Urothelium cell line (cell line): ENCODE measurements around the gene OPCML.

Experiments
- DNase-seq: peaks from one replicate; pipeline ENCODE4 v3.0.0; 2011; ENCODE audit warnings: low spot score, mixed read lengths
- FAIRE-seq: peaks from 2 replicates; lab custom pipeline; 2011; peaks lifted over from hg19 to GRCh38; lab: Jason Lieb, UNC

The OPCML gene

DNA sequence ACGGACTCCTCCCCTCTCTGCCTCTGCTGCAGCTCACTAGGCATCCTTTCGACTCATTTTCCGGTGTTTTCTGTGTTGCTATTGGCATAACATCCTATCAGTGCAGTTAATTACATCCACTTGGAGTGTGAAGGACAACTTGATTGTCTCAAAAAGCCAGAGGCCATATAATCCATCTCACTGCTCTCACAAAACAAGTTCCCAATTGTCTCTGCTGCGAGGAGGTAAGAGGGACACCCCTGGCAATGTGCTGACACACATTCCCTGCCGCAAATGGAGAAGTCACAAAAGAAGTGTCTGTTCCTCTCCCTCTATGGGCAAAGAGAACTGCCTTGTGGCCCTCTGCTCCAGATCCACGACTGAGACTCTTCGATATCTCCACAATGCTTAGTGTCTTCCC lies 618.4 kb downstream of the OPCML start:
- DNase-seq (no peak), FAIRE-seq (no peak)

DNA sequence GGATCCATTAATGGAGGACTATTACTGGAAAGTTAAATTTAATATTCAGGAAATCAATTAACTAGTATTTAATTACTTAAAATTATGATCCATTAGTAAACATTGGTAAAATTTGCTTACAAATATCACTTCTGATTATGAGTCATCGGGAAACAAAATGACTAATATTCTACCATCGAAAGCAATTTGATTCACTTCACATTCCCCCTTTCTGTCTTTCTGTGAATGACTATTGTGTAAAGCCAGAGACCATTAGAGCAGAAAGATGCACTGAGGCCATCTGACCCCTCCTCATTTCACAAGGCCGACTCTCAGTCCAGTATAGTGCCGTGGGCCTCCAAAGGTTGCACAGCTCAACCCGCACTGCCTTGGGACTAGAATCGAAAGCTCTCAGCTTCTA lies 619.0 kb downstream of the OPCML start:
- DNase-seq (no peak), FAIRE-seq (no peak)

DNA sequence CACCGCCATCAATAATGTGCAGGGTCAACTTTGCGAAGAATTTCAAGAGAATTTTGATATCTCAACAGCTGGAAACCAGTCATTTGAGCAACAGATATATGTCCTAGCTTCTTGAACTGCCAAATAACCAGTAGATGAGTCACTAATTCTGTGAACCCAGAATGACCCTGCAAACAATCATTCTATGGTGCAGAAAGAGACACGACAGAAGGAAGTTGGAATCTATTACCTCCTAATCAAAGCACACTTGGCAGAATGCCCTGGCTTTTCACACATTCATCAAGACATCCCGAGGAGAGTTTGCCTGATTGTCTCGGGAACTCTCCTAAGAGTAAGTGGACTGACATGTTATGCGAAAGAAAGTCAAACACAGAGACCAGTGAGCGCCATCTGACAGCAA lies 621.1 kb downstream of the OPCML start:
- FAIRE-seq (no peak), DNase-seq (peak; percentile 51)

DNA sequence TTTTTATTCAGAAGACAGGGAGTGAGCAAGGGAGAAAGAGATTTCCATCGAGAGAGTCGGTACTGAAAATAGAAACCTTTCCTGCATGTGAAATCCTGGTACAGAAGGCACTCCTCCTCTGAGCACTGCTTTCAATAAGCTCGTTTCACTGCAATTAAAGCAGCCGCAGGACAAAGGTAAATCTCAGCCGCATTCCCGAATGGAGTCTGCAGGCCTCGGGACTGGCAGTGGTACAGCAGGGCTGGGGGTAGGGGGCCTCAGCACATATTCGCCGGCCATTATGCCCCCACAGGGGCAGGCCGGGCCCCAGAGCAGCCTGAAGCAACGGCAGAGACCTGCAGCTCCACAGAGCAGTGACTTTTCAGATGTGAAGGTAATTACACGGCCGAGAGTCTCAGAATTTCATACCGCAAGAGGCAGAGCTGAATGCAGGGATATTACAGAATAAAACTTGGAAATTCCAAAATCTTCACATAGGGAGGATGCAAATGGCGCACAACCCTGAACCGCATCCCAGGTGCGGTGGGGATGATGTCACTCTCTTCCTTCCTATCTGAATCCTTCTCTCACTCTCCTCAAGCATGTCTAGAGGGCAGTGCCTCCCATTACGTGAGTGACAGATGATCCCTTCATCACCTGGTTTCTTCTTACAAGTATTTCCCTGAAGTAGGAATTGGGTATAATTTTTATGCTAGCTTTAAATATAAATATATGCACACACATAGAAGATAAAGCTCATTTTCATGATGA lies 622.1 kb downstream of the OPCML start:
- no peak for FAIRE-seq

DNA sequence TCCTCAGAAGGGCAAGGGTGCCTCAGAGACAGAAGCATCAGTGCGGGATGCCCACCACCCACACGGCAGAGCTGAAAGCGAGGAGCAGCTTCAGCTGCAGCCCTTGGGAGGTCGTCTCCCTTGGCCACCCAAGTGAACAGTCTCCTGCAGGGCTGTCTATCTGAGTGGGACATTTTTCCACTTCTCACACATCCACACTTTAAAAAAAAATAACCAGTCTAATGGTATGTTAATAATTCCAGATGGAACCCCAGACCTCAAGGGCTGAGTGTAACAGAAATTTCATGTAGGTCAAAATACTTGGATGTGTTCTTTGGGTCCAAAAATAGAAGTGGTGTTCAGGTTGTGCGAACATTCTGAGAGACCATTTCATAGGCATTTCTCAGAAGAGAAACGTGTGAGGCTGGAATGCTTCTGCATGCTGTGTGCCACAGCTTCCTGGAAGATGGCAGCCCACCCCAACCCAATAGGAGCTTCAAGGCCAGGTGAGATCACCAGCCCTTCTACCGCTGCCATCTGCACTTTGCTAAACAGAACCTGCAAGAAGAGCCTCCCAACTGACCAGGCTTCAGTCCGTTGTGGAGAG lies 623.2 kb downstream of the OPCML start:
- FAIRE-seq, result no peak
- no peak for DNase-seq

More for the DNA sequence above, 622.1 kb downstream of the OPCML start:
- no peak for DNase-seq

DNA sequence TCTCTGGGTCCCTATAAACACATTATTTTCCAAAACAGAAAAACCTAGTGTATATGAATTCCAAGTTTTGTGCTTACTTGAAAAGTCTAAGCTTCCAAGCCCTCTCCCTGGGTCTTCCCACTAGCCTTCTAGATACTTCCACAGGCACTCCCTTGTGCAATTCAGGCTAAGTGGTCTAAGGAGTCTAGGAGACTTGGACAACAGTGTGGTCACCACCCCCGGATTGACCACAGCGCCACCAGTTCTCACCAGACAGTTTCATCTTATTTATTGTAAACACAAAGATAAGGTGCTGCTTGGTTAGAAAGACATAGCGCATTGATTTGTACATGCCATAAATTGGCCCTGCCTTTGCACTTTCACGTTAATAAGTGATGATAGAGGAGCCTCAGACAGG lies 623.9 kb downstream of the OPCML start:
- no peak for DNase-seq
- no peak for FAIRE-seq

DNA sequence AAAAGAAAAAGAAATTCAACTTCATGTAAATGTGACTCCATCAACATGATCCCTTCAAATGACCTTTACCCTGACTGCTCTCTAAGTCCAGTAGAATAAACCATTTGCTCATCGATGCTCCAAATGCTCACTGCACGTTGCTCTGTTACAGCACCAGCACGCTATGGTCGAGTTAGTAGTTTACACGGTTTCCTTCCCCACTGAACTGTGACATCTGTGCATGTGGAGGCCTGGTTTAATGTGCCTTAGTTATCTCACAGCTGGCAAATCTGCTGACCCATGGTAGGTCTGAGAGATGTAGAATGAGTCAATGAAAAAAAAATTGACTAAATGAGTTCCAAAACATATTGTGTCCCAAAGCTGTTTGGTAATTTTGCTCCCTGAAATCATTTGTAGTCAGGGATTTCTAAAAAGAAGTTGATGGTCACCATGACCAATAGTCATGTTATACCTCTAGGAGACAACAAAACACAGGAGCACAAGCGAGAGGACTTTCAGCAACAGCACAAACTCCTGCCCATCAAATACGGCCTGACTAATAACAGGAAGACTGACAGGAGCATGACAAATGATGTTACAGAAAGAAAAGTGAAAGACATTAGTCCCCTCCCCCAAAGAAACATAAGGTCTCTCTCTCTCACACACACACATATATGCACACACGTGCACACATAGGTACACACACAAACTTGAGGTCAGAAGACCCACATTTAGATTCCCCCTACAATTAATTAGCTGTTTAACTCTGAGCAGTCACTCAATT lies 624.5 kb downstream of the OPCML start:
- no peak for DNase-seq
- FAIRE-seq, result no peak

DNA sequence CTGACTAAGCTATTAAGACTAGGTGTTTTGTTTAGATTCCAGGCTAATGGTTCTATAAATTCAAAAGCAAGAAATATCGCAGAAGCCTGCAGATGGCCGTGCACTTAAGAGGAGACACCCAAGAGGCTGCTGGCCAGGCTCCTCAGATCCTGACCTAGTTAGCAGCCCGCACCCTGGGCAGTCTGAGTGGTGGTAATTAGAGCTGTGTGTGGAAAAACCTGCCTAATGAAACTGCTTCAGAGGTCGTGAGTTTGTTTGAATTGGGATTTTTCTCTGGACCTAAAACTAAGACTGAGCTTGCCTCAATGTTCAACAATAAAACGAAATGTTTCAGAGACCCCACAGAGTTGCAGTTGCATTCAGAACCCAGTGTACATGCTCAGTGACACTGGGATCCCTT lies 627.7 kb downstream of the OPCML start:
- FAIRE-seq, result no peak
- no peak for DNase-seq

DNA sequence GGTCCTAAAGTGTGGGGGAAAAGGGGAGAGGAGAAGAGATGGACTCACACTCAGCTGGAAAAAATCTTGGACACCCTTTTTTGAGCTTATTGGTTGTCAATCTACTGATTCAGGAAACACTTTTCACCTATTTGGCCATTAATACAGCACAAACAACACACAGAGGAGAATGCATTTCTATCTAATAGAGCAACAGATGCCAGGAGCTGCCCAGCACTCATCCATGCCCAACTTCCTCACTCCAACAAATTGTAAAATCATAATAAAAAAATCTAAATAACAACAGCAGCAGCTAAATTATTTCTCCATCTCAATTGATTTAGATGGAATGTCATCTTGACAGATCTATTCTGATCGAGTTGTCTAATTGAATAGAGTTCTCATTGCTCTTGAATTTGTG lies 628.2 kb downstream of the OPCML start:
- no peak for FAIRE-seq
- no peak for DNase-seq

DNA sequence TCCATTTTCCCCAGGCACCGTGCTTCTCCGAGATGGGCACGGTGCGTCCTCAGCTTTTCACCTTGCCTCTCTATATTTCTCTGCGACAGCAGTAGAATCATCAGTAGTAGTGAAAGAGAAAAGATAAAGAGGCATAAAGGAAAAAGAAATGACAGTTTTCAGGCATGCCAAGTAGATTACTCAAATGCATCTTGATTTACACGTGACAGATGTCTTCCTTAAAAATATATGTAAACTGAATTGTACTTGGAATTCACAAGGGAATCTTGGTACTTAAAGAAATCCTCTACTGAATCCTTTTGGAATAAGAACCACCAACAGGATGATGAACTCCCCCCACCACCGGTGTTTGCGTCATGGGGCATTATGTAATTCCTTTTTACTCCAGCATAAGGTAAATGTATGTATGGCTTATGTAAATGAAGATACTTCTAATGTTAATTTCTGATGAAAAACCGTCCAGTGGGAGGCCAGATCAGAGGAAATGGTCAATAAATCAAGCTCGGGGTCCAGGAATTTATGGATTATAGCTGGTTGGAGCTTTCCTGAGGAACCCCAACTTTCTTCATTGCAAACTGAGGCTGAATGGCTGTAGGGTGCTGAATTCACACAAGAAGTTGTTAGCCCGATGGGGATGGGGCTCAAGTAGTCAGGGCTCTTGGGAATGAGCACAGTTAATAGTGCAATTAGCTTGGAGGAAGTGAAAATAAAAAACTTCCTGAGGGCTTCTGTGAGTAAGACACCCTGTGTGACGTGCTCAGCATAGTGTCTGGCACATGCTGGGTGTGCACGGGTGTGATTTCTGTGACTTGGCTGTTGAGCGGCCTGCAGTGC lies 630.4 kb downstream of the OPCML start:
- FAIRE-seq, result no peak

DNA sequence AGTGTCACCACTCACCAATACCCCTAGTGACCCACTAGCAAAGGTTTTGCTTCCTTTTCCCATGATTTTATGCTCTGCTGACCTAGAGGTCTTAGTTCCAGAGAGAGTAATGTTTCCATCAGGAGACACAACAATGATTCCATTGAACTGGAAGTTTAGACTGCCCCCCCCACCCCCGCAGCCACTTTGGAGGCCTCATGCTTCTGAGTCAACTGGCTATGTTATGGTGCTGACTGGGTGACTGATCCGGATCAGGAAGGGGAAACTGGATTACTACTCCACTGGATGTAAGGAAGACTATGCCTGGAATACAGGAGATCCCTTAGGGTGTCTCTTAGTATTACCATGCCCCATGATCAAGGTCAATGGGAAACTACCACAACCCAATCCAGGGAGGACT lies 633.6 kb downstream of the OPCML start:
- DNase-seq, result no peak
- FAIRE-seq, result no peak

More for the DNA sequence above, 630.4 kb downstream of the OPCML start:
- DNase-seq, result no peak

DNA sequence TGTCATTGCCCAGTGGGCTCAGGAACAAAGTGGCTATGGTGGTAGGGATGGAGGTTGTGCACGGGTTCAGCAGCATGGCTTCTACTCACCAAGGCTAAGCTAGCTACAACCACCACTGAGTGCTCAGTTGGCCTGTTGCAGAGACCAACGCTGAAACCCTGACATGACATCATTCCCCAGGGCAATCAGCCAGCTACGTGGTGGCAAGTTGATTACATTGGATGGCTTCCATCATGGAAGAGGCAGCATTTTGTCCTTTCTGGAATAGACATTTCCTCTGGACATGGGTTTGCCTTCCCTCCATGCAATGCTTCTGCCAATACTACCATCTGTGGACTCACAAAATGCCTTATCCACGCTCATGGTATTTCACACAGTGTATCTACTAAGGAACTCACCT lies 634.3 kb downstream of the OPCML start:
- FAIRE-seq (no peak), DNase-seq (peak; percentile 11)

DNA sequence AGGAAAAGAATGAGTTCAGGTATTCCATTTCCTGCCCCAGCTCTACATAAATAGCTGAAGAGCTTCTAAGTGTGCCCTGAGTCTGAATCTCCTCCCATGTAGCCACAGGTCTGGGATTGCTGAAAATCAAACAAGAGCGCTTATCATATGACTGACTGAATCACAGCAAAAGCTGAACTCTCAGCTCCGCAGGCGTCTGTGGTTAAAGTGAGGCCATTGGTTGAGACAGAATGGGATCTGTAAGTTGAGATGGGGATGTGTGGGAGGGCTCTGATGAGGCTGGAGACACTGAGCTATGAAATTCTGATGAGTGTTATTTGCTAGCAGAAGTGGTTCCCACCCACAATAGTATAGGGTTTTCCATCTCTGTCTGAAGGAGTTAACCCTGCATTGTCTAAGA lies 637.0 kb downstream of the OPCML start:
- no peak for FAIRE-seq
- DNase-seq, result peak; percentile 14

DNA sequence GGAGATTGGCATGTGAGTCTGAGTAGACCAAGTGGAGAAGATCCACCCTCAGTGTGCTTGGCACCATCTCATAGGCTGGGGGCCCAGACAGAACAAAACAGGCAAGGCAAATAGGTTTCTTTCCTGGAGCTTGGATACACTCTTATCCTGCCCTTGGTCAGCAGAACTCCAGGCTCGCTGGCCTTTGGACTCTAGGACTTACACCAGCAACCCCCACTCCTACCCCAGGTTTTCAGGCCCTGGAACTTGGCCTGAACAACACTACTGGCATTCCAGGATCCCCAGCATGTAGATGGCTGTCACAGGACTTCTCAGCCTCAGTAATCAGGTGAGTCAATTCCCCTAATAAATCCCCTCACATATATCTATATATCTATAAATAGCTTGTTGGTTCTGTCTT lies 637.7 kb downstream of the OPCML start:
- no peak for FAIRE-seq

DNA sequence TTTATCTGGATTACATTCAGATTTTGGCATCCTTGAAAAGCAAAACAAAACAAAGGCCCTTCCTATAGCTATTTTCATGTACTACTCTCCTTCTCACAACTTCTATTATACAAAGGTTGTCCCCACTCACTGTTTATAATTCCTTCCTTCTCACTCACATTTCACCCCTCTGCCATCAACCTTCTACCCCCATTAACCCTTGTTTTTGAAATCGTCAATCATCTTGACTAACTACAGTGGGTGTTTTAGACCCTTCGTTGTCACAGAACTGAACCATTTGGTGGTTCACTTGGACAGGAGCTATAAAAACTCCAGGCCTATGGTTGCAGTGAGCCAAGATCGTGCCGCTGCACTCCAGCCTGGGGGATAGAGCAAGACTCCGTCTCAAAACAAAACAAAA lies 639.4 kb downstream of the OPCML start:
- DNase-seq (no peak), FAIRE-seq (no peak)

More for the DNA sequence above, 637.7 kb downstream of the OPCML start:
- DNase-seq, result no peak

DNA sequence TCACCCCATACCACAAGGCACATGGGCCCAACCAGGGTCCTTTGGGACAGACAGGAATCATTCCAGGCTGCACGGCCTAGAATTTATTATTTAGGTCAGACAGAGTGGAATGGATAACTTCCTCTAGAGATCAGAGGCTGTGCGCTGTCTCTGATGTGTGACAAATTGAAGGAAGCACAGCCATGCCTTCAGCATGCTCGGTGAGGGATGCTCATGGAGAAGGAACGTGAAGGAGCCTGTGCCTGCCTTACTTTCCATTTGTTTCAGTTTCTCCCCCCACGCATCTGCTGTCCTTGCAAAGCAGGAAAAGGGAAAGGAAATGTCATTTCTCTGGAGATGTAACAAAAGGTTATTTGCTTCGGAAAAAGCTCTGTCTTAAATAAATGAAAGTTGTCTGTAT lies 644.1 kb downstream of the OPCML start:
- FAIRE-seq (no peak), DNase-seq (no peak)

DNA sequence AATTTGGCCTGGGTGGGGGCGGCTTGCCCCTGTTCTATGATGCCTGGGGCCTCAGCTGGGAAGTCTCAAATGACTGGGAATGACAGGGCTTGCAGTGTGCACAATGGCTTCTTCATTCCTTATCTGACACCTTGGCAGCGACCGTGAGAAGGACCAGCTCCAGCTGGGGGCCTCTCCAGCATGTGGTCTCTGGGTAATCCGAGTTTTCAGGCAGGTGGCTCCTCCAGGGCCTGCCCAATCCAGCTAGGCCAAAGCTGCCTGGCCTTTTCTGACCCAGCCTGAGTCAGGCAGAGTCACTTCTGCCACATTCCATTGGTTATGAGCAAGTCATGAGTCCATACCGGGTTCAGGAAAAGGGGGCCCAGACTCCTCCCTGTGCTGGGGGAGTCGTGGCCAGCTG lies 646.0 kb downstream of the OPCML start:
- DNase-seq (peak; percentile 34), FAIRE-seq (no peak)

DNA sequence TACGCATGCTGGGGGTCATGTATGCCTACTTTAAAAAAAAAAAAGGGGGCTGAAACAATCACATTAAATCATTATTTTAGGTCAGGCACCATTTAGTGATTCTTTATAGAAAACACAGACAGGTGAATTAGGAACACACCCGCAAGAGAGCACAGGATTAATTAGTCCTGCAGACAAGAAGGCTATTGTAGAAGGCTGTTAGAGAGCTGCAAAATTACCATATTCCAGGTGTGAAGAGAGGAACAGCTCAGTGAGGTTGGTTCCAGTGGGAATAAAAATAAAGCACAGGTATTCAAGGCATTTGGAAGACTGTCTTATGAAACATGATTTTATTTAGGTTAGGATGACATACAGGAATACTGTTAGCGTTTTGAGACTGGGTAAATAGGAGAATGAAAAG lies 649.1 kb downstream of the OPCML start:
- FAIRE-seq (no peak), DNase-seq (no peak)

DNA sequence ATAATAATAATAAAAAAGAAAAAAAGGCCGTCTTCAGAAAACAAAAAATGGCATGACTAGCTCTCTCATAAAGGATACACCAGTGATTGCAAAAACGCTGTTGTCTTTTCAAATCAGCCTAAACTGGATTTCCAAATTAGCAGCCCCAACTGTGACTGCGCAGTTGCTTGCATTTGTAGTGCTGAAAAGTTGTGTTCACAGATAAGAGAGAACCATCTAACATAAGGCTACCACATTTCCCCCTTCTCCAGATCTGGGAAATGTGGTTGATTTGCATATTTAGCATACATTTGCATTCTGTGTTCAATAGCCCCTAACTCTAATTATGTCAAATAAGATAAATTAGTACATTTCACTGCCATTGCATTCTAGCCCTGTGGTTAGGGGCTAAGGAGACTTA lies 650.7 kb downstream of the OPCML start:
- FAIRE-seq, result no peak
- no peak for DNase-seq

DNA sequence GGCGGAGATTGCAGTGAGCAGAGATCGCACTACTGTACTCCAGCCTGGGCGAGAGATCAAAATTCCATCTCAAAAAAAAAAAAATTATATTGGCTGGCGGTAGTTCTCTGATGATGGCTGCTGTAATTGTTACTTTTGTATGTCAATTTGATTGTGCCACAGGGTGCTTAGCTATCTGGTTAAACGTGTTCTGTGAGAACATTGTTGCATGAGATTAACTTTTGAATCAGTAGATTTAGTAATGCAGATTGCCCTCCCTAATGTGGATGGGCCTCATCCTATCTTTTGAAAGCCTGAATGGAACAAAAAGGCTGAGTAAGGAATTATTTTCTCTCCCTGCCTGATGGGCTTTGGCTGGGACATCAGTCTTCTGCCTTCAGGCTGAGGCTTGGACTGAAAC lies 654.2 kb downstream of the OPCML start:
- no peak for DNase-seq
- no peak for FAIRE-seq

DNA sequence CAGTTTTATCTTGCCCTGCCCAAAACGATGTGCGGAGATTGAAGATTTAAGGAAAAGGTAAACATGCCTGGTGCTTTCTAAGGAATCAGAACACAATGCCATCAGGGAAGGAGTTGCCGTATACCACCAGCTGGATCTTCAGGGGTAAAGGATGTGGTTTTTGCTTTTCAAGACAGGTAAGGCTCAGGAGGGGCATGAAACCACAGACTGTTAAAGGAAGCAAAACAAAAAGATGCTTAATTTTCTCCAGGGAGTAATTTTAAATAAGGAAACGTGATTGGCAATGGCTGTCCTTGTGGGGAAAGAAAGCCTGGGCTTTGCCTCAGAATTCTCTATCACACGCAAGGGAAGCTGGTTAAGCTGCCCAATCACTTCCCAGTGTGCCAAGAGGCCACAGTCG lies 655.6 kb downstream of the OPCML start:
- DNase-seq (no peak), FAIRE-seq (no peak)
